Smooth muscle cell (in vitro differentiated cells): ENCODE data around the gene FNDC5. TPM values are rescaled to one million over a fixed set of nuclear protein-coding genes. Genes with fewer than 3 reads are reported as not detected.

Experiments used
- DNase-seq: peaks from one replicate; lab custom pipeline; 2025; ENCODE audit not compliant: unreplicated experiment; lab: John Stamatoyannopoulos, UW
- H2AFZ ChIP-seq: fragments of 200-600 bp; sonication (generic); 2 replicates; pipeline ENCODE4 v1.6.0; 2016; ENCODE audit warnings: antibody characterized with exemption, low read depth, mild to moderate bottlenecking
- H3F3A ChIP-seq: fragments of 200-600 bp; sonication (generic); 2 replicates; pipeline ENCODE4 v1.6.0; 2017; ENCODE audit warnings: antibody characterized with exemption, low read depth
- H3K27ac ChIP-seq: fragments of 200-600 bp; sonication (generic); 2 replicates; pipeline ENCODE4 v1.5.1; 2016; ENCODE audit warnings: low read depth, mild to moderate bottlenecking
- H3K27me3 ChIP-seq: fragments of 200-600 bp; sonication (generic); 2 replicates; pipeline ENCODE4 v1.6.1; 2016; ENCODE audit warnings: low read depth, mild to moderate bottlenecking
- H3K36me3 ChIP-seq: fragments of 200-600 bp; sonication (generic); 2 replicates; pipeline ENCODE4 v1.5.1; 2016; ENCODE audit warnings: low read depth
- H3K4me1 ChIP-seq: fragments of 200-600 bp; sonication (generic); 2 replicates; pipeline ENCODE4 v1.5.1; 2016; ENCODE audit warnings: low read depth
- H3K4me2 ChIP-seq: fragments of 200-600 bp; sonication (generic); 2 replicates; pipeline ENCODE4 v1.6.0; 2016; ENCODE audit warnings: mild to moderate bottlenecking
- H3K4me3 ChIP-seq: fragments of 200-600 bp; sonication (generic); 2 replicates; pipeline ENCODE4 v1.5.1; 2016; ENCODE audit warnings: mild to moderate bottlenecking
- H3K79me2 ChIP-seq: fragments of 200-600 bp; sonication (generic); 2 replicates; pipeline ENCODE4 v1.6.0; 2016; ENCODE audit warnings: low read depth, mild to moderate bottlenecking
- H3K9ac ChIP-seq: fragments of 200-600 bp; sonication (generic); 2 replicates; pipeline ENCODE4 v1.6.0; 2016; ENCODE audit warnings: low read depth
- H3K9me3 ChIP-seq: fragments of 200-600 bp; sonication (generic); replicated peaks from 2 replicates; pipeline ENCODE4 v1.5.1; 2016; ENCODE audit warnings: low read depth
- H4K20me1 ChIP-seq: fragments of 200-600 bp; sonication (generic); 2 replicates; pipeline ENCODE4 v1.6.0; 2016; ENCODE audit warnings: low read depth
- CTCF ChIP-seq: fragments of 200-600 bp; sonication (generic); IDR thresholded peaks from 2 replicates; pipeline ENCODE4 v1.5.1; 2017; ENCODE audit warnings: borderline replicate concordance, mild to moderate bottlenecking, antibody characterized with exemption; ENCODE audit not compliant: insufficient read depth, poor library complexity, severe bottlenecking
- whole genome bisulfite sequencing: methylation state at CpG from one replicate; pipeline ENCODE4 v1.1.7; 2016; ENCODE audit warnings: low lambda C conversion rate; 5-methylcytosine and 5-hydroxymethylcytosine counted together
- polyA plus RNA-seq: library from polyadenylated mRNA; unstranded; fragments of >200 nt; fragmentation: Nextera tagmentation; extraction: Ambion mirVana; gene quantifications from 2 replicates; pipeline ENCODE4 v1.2.1, GENCODE V29; 2016
- total RNA-seq: library from RNA; depleted of rRNA; stranded (reverse); fragments of >200 nt; gene quantifications from 2 replicates; pipeline ENCODE4 v1.2.3, GENCODE V29; 2014

Gene FNDC5
- total and polyA plus RNA-seq, 2 experiments from 2014 or later, result not detected

- WGBS, result 69% methylated on average over 5 of the region's 5 CpGs
- Histone ChIP-seq H3K4me2 (no peak overlapping the region), H3K4me3 (no peak overlapping the region), H3K27me3 (peaks cover 15% of the 10 kb centered on the region), H3F3A (no peaks in the 10 kb centered on the region), H2AFZ (no peak overlapping the region), H3K4me1 (peaks cover 14% of the 10 kb centered on the region), H3K36me3 (no peaks in the 10 kb centered on the region), H3K9ac (no peak overlapping the region), H4K20me1 (no peaks in the 10 kb centered on the region), H3K27ac (no peak overlapping the region), H3K79me2 (no peaks in the 10 kb centered on the region), H3K9me3 (no peaks in the 10 kb centered on the region)
- TF ChIP-seq CTCF, result no peak
- DNase-seq, result no peak
Observed at GRCh38 chr1:32874860-32875752, 4.4 kb upstream of the FNDC5 start.

- Histone ChIP-seq H3K36me3 (no peaks in the 10 kb centered on the region), H3K9me3 (no peaks in the 10 kb centered on the region), H3K4me2 (no peak overlapping the region), H3K9ac (no peak overlapping the region), H3K79me2 (no peaks in the 10 kb centered on the region), H3K27ac (no peak overlapping the region), H3F3A (no peaks in the 10 kb centered on the region), H3K4me1 (peaks cover 14% of the 10 kb centered on the region), H2AFZ (no peak overlapping the region), H4K20me1 (no peaks in the 10 kb centered on the region), H3K4me3 (no peak overlapping the region), H3K27me3 (peaks cover 24% of the 10 kb centered on the region)
- TF ChIP-seq CTCF, result no peak
- no peak for DNase-seq
- 91% methylated on average over 5 of the region's 5 CpGs for WGBS
Observed at GRCh38 chr1:32873484-32873883, 2.8 kb upstream of the FNDC5 start.

DNA sequence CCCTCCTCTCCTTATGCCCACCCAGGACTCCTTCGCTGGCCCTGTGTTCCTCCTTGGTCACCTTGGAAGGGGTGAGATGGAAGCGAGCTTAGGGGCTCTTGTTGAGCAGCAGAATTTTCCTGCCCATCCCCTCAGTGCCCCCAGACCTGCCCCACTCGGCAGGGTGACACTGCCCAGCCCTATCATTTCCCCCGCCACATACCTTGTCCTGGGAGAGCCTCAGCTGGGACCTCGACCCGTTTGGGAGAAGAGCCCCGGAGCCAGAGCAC, 1.4 kb upstream of the FNDC5 start:
- H3K4me1 ChIP-seq, result peaks cover 14% of the 10 kb centered on the region
- no peak overlapping the region for H3K4me2 ChIP-seq
- H3K9me3 ChIP-seq, result no peaks in the 10 kb centered on the region
- TF ChIP-seq CTCF, result no peak
- no peak overlapping the region for H3K27ac ChIP-seq
- 80% methylated on average over 7 of the region's 7 CpGs for WGBS
- no peak overlapping the region for H3K9ac ChIP-seq
- H2AFZ ChIP-seq, result no peak overlapping the region
- H3F3A ChIP-seq, result no peaks in the 10 kb centered on the region
- peaks cover 24% of the 10 kb centered on the region for H3K27me3 ChIP-seq
- H3K79me2 ChIP-seq, result no peaks in the 10 kb centered on the region
- DNase-seq, result no peak
- H3K36me3 ChIP-seq, result no peaks in the 10 kb centered on the region
- H4K20me1 ChIP-seq, result no peaks in the 10 kb centered on the region
- no peak overlapping the region for H3K4me3 ChIP-seq
